ENCODE data around the gene TPM4.
"Not testable (repeated sequence)": the region's sequence is repeated elsewhere in the genome, so short reads cannot be mapped to it uniquely, and the experiment has no call there.

The TPM4 gene

GRCh38 chr19:16076154-16076957 lies at the start of gene TPM4:
TSS of gene TPM4 (plus strand) at chr19:16076495. CDS start at chr19:16076566, 71 bp downstream.
- peak; percentile 75 for DNase-seq (ENCODE audit: low read depth, low spot score)

GRCh38 chr19:16026756-16027155 lies 49.5 kb upstream of the TPM4 start:
- no peak for DNase-seq (ENCODE audit: low read depth, low spot score)

GRCh38 chr19:16027528-16027927 lies 48.8 kb upstream of the TPM4 start:
- no peak for DNase-seq (ENCODE audit: low read depth, low spot score)

- DNase-seq (ENCODE audit: low read depth, low spot score): not testable (repeated sequence)
Measured at GRCh38 chr19:16030155-16030554, 46.1 kb upstream of the TPM4 start.

- DNase-seq (ENCODE audit: low read depth, low spot score): no peak
Measured at GRCh38 chr19:16030964-16031871, 45.1 kb upstream of the TPM4 start.

- DNase-seq (ENCODE audit: low read depth, low spot score): no peak
Measured at GRCh38 chr19:16031872-16032200, 44.5 kb upstream of the TPM4 start.

GRCh38 chr19:16032509-16033135 lies 43.7 kb upstream of the TPM4 start:
- DNase-seq (ENCODE audit: low read depth, low spot score): no peak

- no peak for DNase-seq (ENCODE audit: low read depth, low spot score)
Measured at GRCh38 chr19:16033136-16033530, 43.2 kb upstream of the TPM4 start.

- no peak for DNase-seq (ENCODE audit: low read depth, low spot score)
Measured at GRCh38 chr19:16033721-16034120, 42.6 kb upstream of the TPM4 start.

GRCh38 chr19:16034180-16034579 lies 42.1 kb upstream of the TPM4 start:
- no peak for DNase-seq (ENCODE audit: low read depth, low spot score)

- DNase-seq (ENCODE audit: low read depth, low spot score): no peak
Measured at GRCh38 chr19:16034958-16035560, 41.2 kb upstream of the TPM4 start.

- no peak for DNase-seq (ENCODE audit: low read depth, low spot score)
Measured at GRCh38 chr19:16035601-16036297, 40.5 kb upstream of the TPM4 start.

- no peak for DNase-seq (ENCODE audit: low read depth, low spot score)
Measured at GRCh38 chr19:16036397-16036925, 39.8 kb upstream of the TPM4 start.

- no peak for DNase-seq (ENCODE audit: low read depth, low spot score)
Measured at GRCh38 chr19:16036941-16037340, 39.4 kb upstream of the TPM4 start.

GRCh38 chr19:16037424-16038195 lies 38.7 kb upstream of the TPM4 start:
- no peak for DNase-seq (ENCODE audit: low read depth, low spot score)

- DNase-seq (ENCODE audit: low read depth, low spot score): no peak
Measured at GRCh38 chr19:16038196-16038695, 38.0 kb upstream of the TPM4 start.

GRCh38 chr19:16039081-16039480 lies 37.2 kb upstream of the TPM4 start:
- no peak for DNase-seq (ENCODE audit: low read depth, low spot score)

- DNase-seq (ENCODE audit: low read depth, low spot score): no peak
Measured at GRCh38 chr19:16039545-16039944, 36.8 kb upstream of the TPM4 start.

GRCh38 chr19:16040642-16041041 lies 35.7 kb upstream of the TPM4 start:
- DNase-seq (ENCODE audit: low read depth, low spot score): no peak

Data from iPS DF 19.7 (cell line).